Measurements from ENCODE around the gene POLA1.

GRCh38 chrX:24703185-24703494, 9.4 kb downstream of the POLA1 start:
- no peak for TF ChIP-seq EZH2 (IDR thresholded peaks at IDR 0.05; ENCODE audit: borderline replicate concordance, insufficient read depth, low read depth, low read length, poor library complexity, severe bottlenecking)
- no peak for TF ChIP-seq CTCF (IDR thresholded peaks at IDR 0.05)

Data from B cell (primary cell).